IgD-negative memory B cell (primary cell): Measurements from ENCODE around the gene NDE1. TPM values are rescaled to one million over a fixed set of nuclear protein-coding genes. Genes with fewer than 3 reads are reported as not detected.

Source experiments
- H3K27ac Mint-ChIP-seq, 3 donors: one replicate each; pipeline ENCODE4 v1.8.0; 2020 to 2022; ENCODE audit warnings: mild to moderate bottlenecking in 3 of 3, mixed read lengths in 3 of 3, moderate library complexity in 1 of 3
- H3K27me3 Mint-ChIP-seq: one replicate; pipeline ENCODE4 v1.8.0; 2021; ENCODE audit warnings: mixed read lengths
- H3K36me3 Mint-ChIP-seq: one replicate; pipeline ENCODE4 v1.8.0; 2020; ENCODE audit warnings: mild to moderate bottlenecking, mixed read lengths
- H3K4me1 Mint-ChIP-seq, 3 donors: one replicate each; pipeline ENCODE4 v1.8.0; 2020 to 2022; ENCODE audit warnings: mixed read lengths in 3 of 3, mild to moderate bottlenecking in 1 of 3
- H3K4me3 Mint-ChIP-seq, 4 donors: one replicate each; pipeline ENCODE4 v1.8.0; 2020 to 2022; ENCODE audit warnings: mild to moderate bottlenecking in 4 of 4, mixed read lengths in 4 of 4, moderate library complexity in 3 of 4
- H3K9me3 Mint-ChIP-seq, 3 donors: one replicate each; pipeline ENCODE4 v1.8.0; 2020 to 2021; ENCODE audit warnings: mixed read lengths in 3 of 3, mild to moderate bottlenecking in 1 of 3
- polyA plus RNA-seq: library from polyadenylated mRNA; unstranded; fragments of 300-500 nt; fragmentation: Illumina TruSeq; gene quantifications from one replicate; pipeline ENCODE4 v1.2.3, GENCODE V29; 2021

Gene NDE1
- polyA plus RNA-seq, 1 donor from 2014 or later, result 79.2 TPM

GRCh38 chr16:15764112-15764511 lies 114.1 kb downstream of the NDE1 start:
- no peak overlapping the region for H3K27ac Mint-ChIP-seq
- H3K36me3 Mint-ChIP-seq, result peaks cover 2% of the 10 kb centered on the region
- H3K27me3 Mint-ChIP-seq, result peaks cover 19% of the 10 kb centered on the region
- peaks cover 3 to 5% (median 5%) of the 10 kb centered on the region in 3 donors for H3K4me1 Mint-ChIP-seq
- H3K9me3 Mint-ChIP-seq, result peaks cover 0 to 4% (median 0%) of the 10 kb centered on the region in 3 donors
- H3K4me3 Mint-ChIP-seq, result no peak overlapping the region

DNA sequence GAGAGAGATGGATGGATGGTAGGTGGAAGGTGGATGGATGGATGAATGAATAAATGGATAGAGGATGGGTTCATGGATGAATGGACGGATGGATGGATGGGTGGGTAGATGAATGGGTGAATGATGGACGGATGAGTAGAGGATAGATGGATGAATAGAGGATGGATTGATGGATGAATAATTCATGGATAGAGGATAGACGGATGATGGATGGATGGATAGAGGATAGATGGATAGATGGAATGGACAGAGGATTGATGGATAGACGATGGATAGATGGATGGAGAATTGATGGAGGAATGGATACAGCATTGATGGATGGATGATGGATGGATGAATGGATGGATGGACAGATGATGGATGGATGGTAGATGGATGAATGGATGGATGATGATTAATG lies 115.1 kb downstream of the NDE1 start:
- H3K27me3 Mint-ChIP-seq, result peaks cover 18% of the 10 kb centered on the region
- peaks cover 2% of the 10 kb centered on the region for H3K36me3 Mint-ChIP-seq
- peaks cover 0 to 4% (median 0%) of the 10 kb centered on the region in 3 donors for H3K9me3 Mint-ChIP-seq
- H3K4me3 Mint-ChIP-seq, result no peak overlapping the region
- peaks cover 3 to 5% (median 5%) of the 10 kb centered on the region in 3 donors for H3K4me1 Mint-ChIP-seq
- H3K27ac Mint-ChIP-seq, result no peak overlapping the region

DNA sequence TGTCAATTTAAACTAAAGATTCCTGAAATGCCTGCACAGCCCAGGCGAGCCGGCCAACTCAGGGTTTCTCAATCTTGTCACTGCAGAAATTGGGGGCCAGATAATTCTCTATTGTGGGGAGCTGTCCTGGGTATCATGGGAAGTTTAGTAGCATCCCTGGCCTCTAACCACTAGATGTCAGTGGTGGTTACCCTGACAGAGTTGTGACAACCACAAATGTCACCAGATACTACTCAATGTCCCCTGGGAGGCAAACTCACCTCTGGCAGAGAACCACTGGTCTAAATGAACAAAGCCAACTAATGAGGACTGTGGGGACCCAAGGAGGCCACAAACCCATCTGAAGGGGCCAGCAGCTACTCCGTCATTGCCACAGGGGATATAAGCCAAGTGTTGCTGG lies 115.8 kb downstream of the NDE1 start:
- no peak overlapping the region for H3K4me3 Mint-ChIP-seq
- peaks cover 3 to 5% (median 5%) of the 10 kb centered on the region in 3 donors for H3K4me1 Mint-ChIP-seq
- peaks cover 19% of the 10 kb centered on the region for H3K27me3 Mint-ChIP-seq
- peak overlapping the region in 1 of 3 donors; percentile 87 for H3K27ac Mint-ChIP-seq
- H3K9me3 Mint-ChIP-seq, result peaks cover 0 to 4% (median 0%) of the 10 kb centered on the region in 3 donors
- peaks cover 2% of the 10 kb centered on the region for H3K36me3 Mint-ChIP-seq

DNA sequence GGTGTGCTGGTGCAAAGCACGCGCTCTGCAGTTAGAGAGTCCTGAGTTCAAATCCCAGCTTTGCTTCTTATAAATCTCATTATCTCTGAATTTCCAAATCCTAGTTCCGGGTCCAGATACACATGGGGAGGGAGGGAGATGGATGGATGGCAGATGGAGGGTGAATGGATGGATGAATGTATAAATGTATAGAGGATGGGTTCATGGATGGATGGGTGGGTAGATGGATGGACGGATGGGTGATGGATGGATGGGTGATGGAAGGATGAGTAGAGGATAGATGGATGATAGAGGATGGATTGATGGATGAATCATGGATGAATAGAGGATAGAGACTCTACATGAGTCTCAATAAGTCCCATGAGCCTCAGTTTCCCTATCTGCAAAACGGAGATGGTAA lies 116.9 kb downstream of the NDE1 start:
- Mint-ChIP-seq H3K36me3 (peaks cover 2% of the 10 kb centered on the region), H3K4me1 (peaks cover 3 to 5% (median 5%) of the 10 kb centered on the region in 3 donors), H3K9me3 (peaks cover 0 to 4% (median 0%) of the 10 kb centered on the region in 3 donors), H3K27me3 (peaks cover 18% of the 10 kb centered on the region), H3K4me3 (no peak overlapping the region), H3K27ac (no peak overlapping the region)

- Mint-ChIP-seq H3K36me3 (peaks cover 2% of the 10 kb centered on the region), H3K27ac (no peak overlapping the region), H3K4me1 (peaks cover 3 to 5% (median 5%) of the 10 kb centered on the region in 3 donors), H3K4me3 (no peak overlapping the region), H3K27me3 (peaks cover 15% of the 10 kb centered on the region), H3K9me3 (peaks cover 0 to 4% (median 0%) of the 10 kb centered on the region in 3 donors)
Measured at GRCh38 chr16:15768201-15768600, 118.2 kb downstream of the NDE1 start.

GRCh38 chr16:15769239-15769638 lies 119.2 kb downstream of the NDE1 start:
- H3K4me3 Mint-ChIP-seq, result no peak overlapping the region
- H3K27ac Mint-ChIP-seq, result no peak overlapping the region
- H3K36me3 Mint-ChIP-seq, result peaks cover 2% of the 10 kb centered on the region
- peaks cover 0 to 4% (median 0%) of the 10 kb centered on the region in 3 donors for H3K9me3 Mint-ChIP-seq
- H3K4me1 Mint-ChIP-seq, result peaks cover 3 to 5% (median 5%) of the 10 kb centered on the region in 3 donors
- peaks cover 10% of the 10 kb centered on the region for H3K27me3 Mint-ChIP-seq

GRCh38 chr16:15770107-15770506 lies 120.1 kb downstream of the NDE1 start:
- Mint-ChIP-seq H3K36me3 (peaks cover 2% of the 10 kb centered on the region), H3K9me3 (peaks cover 0 to 4% (median 0%) of the 10 kb centered on the region in 3 donors), H3K4me3 (no peak overlapping the region), H3K27ac (peak overlapping the region in 1 of 3 donors; percentile 49), H3K4me1 (peaks cover 3 to 5% (median 5%) of the 10 kb centered on the region in 3 donors), H3K27me3 (peaks cover 10% of the 10 kb centered on the region)

DNA sequence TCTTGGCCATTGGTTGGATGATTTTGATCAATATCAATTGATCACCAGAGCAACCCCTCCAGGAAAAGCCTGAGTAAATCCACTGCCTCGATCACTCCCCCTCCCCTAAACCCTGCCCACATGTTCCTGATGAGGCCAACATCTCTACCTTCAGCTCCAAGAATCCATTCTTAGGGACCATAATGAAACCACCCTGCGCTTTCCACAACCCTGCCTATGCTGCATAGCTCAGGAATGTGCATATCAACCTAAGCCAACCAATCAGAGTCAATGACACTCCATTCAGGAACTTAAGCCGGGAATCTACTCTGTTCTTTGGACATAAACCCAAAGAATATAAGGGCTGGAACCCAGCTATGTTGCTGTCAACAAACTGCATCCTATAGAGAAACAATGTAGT lies 120.5 kb downstream of the NDE1 start:
- no peak overlapping the region for H3K4me3 Mint-ChIP-seq
- H3K36me3 Mint-ChIP-seq, result peaks cover 2% of the 10 kb centered on the region
- peaks cover 10% of the 10 kb centered on the region for H3K27me3 Mint-ChIP-seq
- H3K4me1 Mint-ChIP-seq, result peaks cover 3 to 5% (median 5%) of the 10 kb centered on the region in 3 donors
- H3K9me3 Mint-ChIP-seq, result peaks cover 0 to 4% (median 0%) of the 10 kb centered on the region in 3 donors
- no peak overlapping the region for H3K27ac Mint-ChIP-seq

DNA sequence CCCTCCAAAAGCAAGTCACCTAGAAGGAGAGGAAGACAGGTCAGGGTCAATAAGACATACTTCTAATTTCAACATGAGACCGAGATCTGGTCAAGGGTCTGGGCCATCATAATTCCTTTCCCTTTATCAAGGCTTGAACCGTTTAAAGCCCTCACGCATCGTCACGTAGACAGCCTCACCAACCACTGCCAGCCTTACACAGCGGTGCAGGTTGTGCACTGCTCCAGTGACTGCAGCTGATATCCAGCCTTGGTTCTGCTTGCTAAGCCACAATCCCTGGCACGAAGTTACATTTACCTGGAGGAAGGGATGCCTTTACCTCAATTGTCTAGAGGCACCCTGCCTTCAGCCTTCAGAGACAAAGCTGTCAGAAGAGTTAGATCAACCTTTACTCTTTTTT lies 121.6 kb downstream of the NDE1 start:
- peaks cover 0 to 4% (median 0%) of the 10 kb centered on the region in 3 donors for H3K9me3 Mint-ChIP-seq
- no peaks in the 10 kb centered on the region for H3K4me1 Mint-ChIP-seq
- H3K27ac Mint-ChIP-seq, result no peak overlapping the region
- no peak overlapping the region for H3K4me3 Mint-ChIP-seq
- peaks cover 11% of the 10 kb centered on the region for H3K27me3 Mint-ChIP-seq
- H3K36me3 Mint-ChIP-seq, result peaks cover 2% of the 10 kb centered on the region

DNA sequence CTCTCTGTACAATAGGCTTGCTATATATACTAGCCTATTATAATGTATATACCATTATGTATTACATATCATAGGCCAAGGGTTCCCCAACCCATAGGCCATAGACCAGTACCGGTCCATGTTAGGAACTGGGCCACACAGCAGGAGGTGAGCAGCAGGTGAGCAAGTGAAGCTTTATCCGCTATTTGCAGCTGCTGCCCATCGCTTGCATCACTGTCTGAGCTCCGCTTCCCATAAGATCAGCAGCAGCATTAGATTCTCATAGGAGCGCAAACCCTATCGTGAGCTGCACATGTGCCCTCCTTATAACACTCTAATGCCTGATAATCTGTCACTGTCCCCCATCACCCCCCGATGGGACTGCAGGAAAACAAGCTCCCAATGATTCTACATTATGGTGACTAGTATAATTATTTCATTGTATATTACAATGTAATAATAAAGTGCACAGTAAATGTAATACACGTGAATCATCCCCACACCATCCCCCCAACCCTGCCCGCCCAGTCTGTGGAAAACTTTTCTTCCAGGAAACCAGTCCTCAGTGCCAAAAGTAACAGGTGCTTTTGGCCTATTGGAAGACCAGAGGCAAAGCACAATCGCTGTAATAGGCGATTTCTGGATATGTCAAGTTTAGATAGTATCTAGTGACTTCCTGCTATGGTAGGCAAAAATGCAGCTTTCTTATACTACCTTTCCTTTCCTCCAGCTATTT lies 122.7 kb downstream of the NDE1 start:
- Mint-ChIP-seq H3K27ac (no peak overlapping the region), H3K27me3 (peaks cover 11% of the 10 kb centered on the region), H3K36me3 (peaks cover 2% of the 10 kb centered on the region), H3K9me3 (peaks cover 0 to 4% (median 0%) of the 10 kb centered on the region in 3 donors), H3K4me1 (no peaks in the 10 kb centered on the region), H3K4me3 (no peak overlapping the region)

DNA sequence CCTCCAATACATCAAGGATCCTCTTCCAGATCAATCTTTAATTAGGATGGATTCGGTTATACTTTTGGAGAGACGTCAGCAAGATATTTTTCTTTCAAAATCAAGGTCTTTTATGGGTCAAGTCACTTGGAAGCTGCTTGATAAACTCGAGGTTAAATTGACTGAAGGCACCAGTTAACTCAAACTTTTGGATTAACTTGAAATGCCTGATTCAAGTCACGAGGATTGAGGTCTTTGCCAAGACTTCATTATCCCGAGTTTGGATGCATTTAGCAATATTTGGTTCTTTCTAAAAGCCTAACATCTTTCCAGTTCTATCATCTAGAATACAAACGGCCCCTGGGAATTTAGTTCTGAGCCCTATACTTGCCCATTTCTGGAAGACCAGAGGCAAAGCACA lies 123.9 kb downstream of the NDE1 start:
- no peaks in the 10 kb centered on the region for H3K9me3 Mint-ChIP-seq
- no peak overlapping the region for H3K27ac Mint-ChIP-seq
- H3K27me3 Mint-ChIP-seq, result peaks cover 11% of the 10 kb centered on the region
- H3K36me3 Mint-ChIP-seq, result no peaks in the 10 kb centered on the region
- no peaks in the 10 kb centered on the region for H3K4me1 Mint-ChIP-seq
- no peak overlapping the region for H3K4me3 Mint-ChIP-seq

DNA sequence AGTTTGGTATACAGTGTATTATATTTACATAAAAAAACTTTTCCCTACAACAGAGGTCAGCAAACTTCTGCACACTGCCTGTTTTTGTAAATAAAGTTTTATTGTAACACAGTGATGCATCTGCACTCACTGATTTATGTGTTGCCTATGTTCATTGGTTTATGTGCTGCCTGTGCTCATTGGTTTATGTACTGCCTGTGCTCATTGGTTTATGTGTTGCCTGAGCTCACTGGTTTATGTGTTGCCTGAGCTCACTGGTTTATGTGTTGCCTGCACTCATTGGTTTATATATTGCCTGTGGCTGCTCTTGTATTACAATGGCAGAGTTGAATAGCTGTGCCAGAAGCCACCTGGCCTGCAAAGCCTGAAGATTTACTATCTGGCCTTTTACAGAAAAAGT lies 125.2 kb downstream of the NDE1 start:
- H3K36me3 Mint-ChIP-seq, result no peaks in the 10 kb centered on the region
- peaks cover 11% of the 10 kb centered on the region for H3K27me3 Mint-ChIP-seq
- no peaks in the 10 kb centered on the region for H3K9me3 Mint-ChIP-seq
- no peak overlapping the region for H3K4me3 Mint-ChIP-seq
- H3K27ac Mint-ChIP-seq, result no peak overlapping the region
- H3K4me1 Mint-ChIP-seq, result no peaks in the 10 kb centered on the region

GRCh38 chr16:15775663-15776304 lies 125.7 kb downstream of the NDE1 start:
- peak overlapping the region in 1 of 3 donors; percentile 14 for H3K27ac Mint-ChIP-seq
- H3K27me3 Mint-ChIP-seq, result peaks cover 8% of the 10 kb centered on the region
- no peaks in the 10 kb centered on the region for H3K4me1 Mint-ChIP-seq
- H3K36me3 Mint-ChIP-seq, result no peaks in the 10 kb centered on the region
- H3K9me3 Mint-ChIP-seq, result no peaks in the 10 kb centered on the region
- no peak overlapping the region for H3K4me3 Mint-ChIP-seq
